Measurements from ENCODE around the gene TMEM151B. TPM values are rescaled to one million over a fixed set of nuclear protein-coding genes. Genes with fewer than 3 reads are reported as not detected.
"Not testable (repeated sequence)": the region's sequence is repeated elsewhere in the genome, so short reads cannot be mapped to it uniquely, and the experiment has no call there.

The TMEM151B gene
- total RNA-seq, 1 experiment from 2014 or later, result 0.05 TPM

GRCh38 chr6:44306710-44307109 lies 36.5 kb downstream of the TMEM151B start:
- in situ Hi-C loops (cut with HindIII; ENCODE audit: low pct_unique_long_range_greater_than_20kb, low sequenced_read_pairs), result no loop called here
- no peak for DNase-seq (ENCODE audit: low read depth, low spot score)

GRCh38 chr6:44307217-44307616 lies 37.0 kb downstream of the TMEM151B start:
- DNase-seq (ENCODE audit: low read depth, low spot score), result no peak

GRCh38 chr6:44309092-44309491 lies 38.8 kb downstream of the TMEM151B start:
- DNase-seq (ENCODE audit: low read depth, low spot score), result no peak
- in situ Hi-C loops (cut with HindIII; ENCODE audit: low pct_unique_long_range_greater_than_20kb, low sequenced_read_pairs), result no loop called here

More at GRCh38 chr6:44307217-44307616, 37.0 kb downstream of the TMEM151B start:
- in situ Hi-C loops (cut with HindIII; ENCODE audit: low pct_unique_long_range_greater_than_20kb, low sequenced_read_pairs), result no loop called here

- in situ Hi-C loops (cut with HindIII; ENCODE audit: low pct_unique_long_range_greater_than_20kb, low sequenced_read_pairs), result no loop called here
- DNase-seq (ENCODE audit: low read depth, low spot score), result no peak
Measured at GRCh38 chr6:44309631-44310030, 39.4 kb downstream of the TMEM151B start.

- in situ Hi-C loops (cut with HindIII; ENCODE audit: low pct_unique_long_range_greater_than_20kb, low sequenced_read_pairs), result no loop called here
Measured at GRCh38 chr6:44310241-44310640, 40.0 kb downstream of the TMEM151B start.

GRCh38 chr6:44311304-44311703 lies 41.1 kb downstream of the TMEM151B start:
- in situ Hi-C loops (cut with HindIII; ENCODE audit: low pct_unique_long_range_greater_than_20kb, low sequenced_read_pairs), result no loop called here
- no peak for DNase-seq (ENCODE audit: low read depth, low spot score)

More at GRCh38 chr6:44310241-44310640, 40.0 kb downstream of the TMEM151B start:
- DNase-seq (ENCODE audit: low read depth, low spot score), result no peak

- DNase-seq (ENCODE audit: low read depth, low spot score), result no peak
- in situ Hi-C loops (cut with HindIII; ENCODE audit: low pct_unique_long_range_greater_than_20kb, low sequenced_read_pairs), result no loop called here
Measured at GRCh38 chr6:44311767-44312166, 41.5 kb downstream of the TMEM151B start.

- in situ Hi-C loops (cut with HindIII; ENCODE audit: low pct_unique_long_range_greater_than_20kb, low sequenced_read_pairs), result no loop called here
- DNase-seq (ENCODE audit: low read depth, low spot score), result peak; percentile 86
Measured at GRCh38 chr6:44312901-44313788, 42.9 kb downstream of the TMEM151B start, which contains the start of gene AARS2. AARS2 (minus strand) TSS chr6:44313347; CDS start chr6:44313323, 24 bp downstream.

- DNase-seq (ENCODE audit: low read depth, low spot score); in situ Hi-C loops (cut with HindIII; ENCODE audit: low pct_unique_long_range_greater_than_20kb, low sequenced_read_pairs): not testable (repeated sequence)
Measured at GRCh38 chr6:44314657-44315056, 44.4 kb downstream of the TMEM151B start.

- DNase-seq (ENCODE audit: low read depth, low spot score), result no peak
- in situ Hi-C loops (cut with HindIII; ENCODE audit: low pct_unique_long_range_greater_than_20kb, low sequenced_read_pairs), result no loop called here
Measured at GRCh38 chr6:44315516-44315915, 45.3 kb downstream of the TMEM151B start.

GRCh38 chr6:44315951-44316350 lies 45.7 kb downstream of the TMEM151B start:
- no peak for DNase-seq (ENCODE audit: low read depth, low spot score)
- in situ Hi-C loops (cut with HindIII; ENCODE audit: low pct_unique_long_range_greater_than_20kb, low sequenced_read_pairs), result no loop called here

GRCh38 chr6:44316481-44316880 lies 46.2 kb downstream of the TMEM151B start:
- no peak for DNase-seq (ENCODE audit: low read depth, low spot score)
- in situ Hi-C loops (cut with HindIII; ENCODE audit: low pct_unique_long_range_greater_than_20kb, low sequenced_read_pairs), result no loop called here

GRCh38 chr6:44317136-44317631 lies 46.9 kb downstream of the TMEM151B start:
- in situ Hi-C loops (cut with HindIII; ENCODE audit: low pct_unique_long_range_greater_than_20kb, low sequenced_read_pairs); DNase-seq (ENCODE audit: low read depth, low spot score): not testable (repeated sequence)

- DNase-seq (ENCODE audit: low read depth, low spot score), result no peak
- in situ Hi-C loops (cut with HindIII; ENCODE audit: low pct_unique_long_range_greater_than_20kb, low sequenced_read_pairs), result no loop called here
Measured at GRCh38 chr6:44321210-44321609, 51.0 kb downstream of the TMEM151B start.

GRCh38 chr6:44327096-44327495 lies 56.8 kb downstream of the TMEM151B start:
- DNase-seq (ENCODE audit: low read depth, low spot score), result peak; percentile 71
- in situ Hi-C loops (cut with HindIII; ENCODE audit: low pct_unique_long_range_greater_than_20kb, low sequenced_read_pairs), result no loop called here

- in situ Hi-C loops (cut with HindIII; ENCODE audit: low pct_unique_long_range_greater_than_20kb, low sequenced_read_pairs), result no loop called here
- DNase-seq (ENCODE audit: low read depth, low spot score), result no peak
Measured at GRCh38 chr6:44327760-44328159, 57.5 kb downstream of the TMEM151B start.

GRCh38 chr6:44328203-44328602 lies 58.0 kb downstream of the TMEM151B start:
- in situ Hi-C loops (cut with HindIII; ENCODE audit: low pct_unique_long_range_greater_than_20kb, low sequenced_read_pairs), result not testable (repeated sequence)

GRCh38 chr6:44329858-44330257 lies 59.6 kb downstream of the TMEM151B start:
- in situ Hi-C loops (cut with HindIII; ENCODE audit: low pct_unique_long_range_greater_than_20kb, low sequenced_read_pairs), result no loop called here
- DNase-seq (ENCODE audit: low read depth, low spot score), result no peak

More at GRCh38 chr6:44328203-44328602, 58.0 kb downstream of the TMEM151B start:
- not testable (repeated sequence) for DNase-seq (ENCODE audit: low read depth, low spot score)

- in situ Hi-C loops (cut with HindIII; ENCODE audit: low pct_unique_long_range_greater_than_20kb, low sequenced_read_pairs), result no loop called here
- DNase-seq (ENCODE audit: low read depth, low spot score), result peak; percentile 52
Measured at GRCh38 chr6:44332585-44332984, 62.3 kb downstream of the TMEM151B start.
